Spinal cord (tissue), 10 donors: ENCODE results near the gene TCIRG1. TPM values are rescaled to one million over a fixed set of nuclear protein-coding genes. Genes with fewer than 3 reads are reported as not detected.
A peak's percentile ranks its signal among the peaks of the same experiment; 100 is the strongest.
"Not testable (repeated sequence)": the region's sequence is repeated elsewhere in the genome, so short reads cannot be mapped to it uniquely, and the experiment has no call there.

Source experiments
- DNase-seq, 6 donors: peaks; one replicate each; pipeline versions ENCODE4 v3.0.0 to v3.0.0-alpha.2; 2013 to 2015; ENCODE audit warnings: low spot score in 6 of 6, low read depth in 4 of 6
- H3K27ac ChIP-seq: one replicate; pipeline ENCODE4 v1.5.1; 2013; ENCODE audit warnings: low read depth, low read length, control low read depth
- H3K27me3 ChIP-seq: one replicate; pipeline ENCODE4 v1.6.1; 2013; ENCODE audit warnings: low read length; ENCODE audit not compliant: control insufficient read depth, insufficient read depth
- H3K36me3 ChIP-seq: one replicate; pipeline ENCODE4 v1.6.1; 2013; ENCODE audit warnings: low read length; ENCODE audit not compliant: control insufficient read depth, insufficient read depth
- H3K4me1 ChIP-seq: one replicate; pipeline ENCODE4 v1.6.1; 2013; ENCODE audit warnings: low read length; ENCODE audit not compliant: control insufficient read depth, insufficient read depth
- H3K4me3 ChIP-seq: one replicate; pipeline ENCODE4 v1.5.1; 2013; ENCODE audit warnings: low read depth, low read length, control low read depth
- H3K9me3 ChIP-seq: one replicate; pipeline ENCODE4 v1.6.1; 2013; ENCODE audit warnings: low read length; ENCODE audit not compliant: control insufficient read depth, insufficient read depth
- WGBS: methylation state at CpG from one replicate; pipeline ENCODE4 v1.1.5; 2013; ENCODE audit warnings: missing lambda C conversion rate; ENCODE audit not compliant: insufficient coverage; 5-methylcytosine and 5-hydroxymethylcytosine counted together
- long read RNA-seq, 4 donors: transcript quantifications; one replicate each; lab custom pipeline, GENCODE V29; 2026
- polyA plus RNA-seq, 2 donors: library from polyadenylated mRNA; unstranded; fragments of 120-200 nt; gene quantifications; one replicate each; pipeline ENCODE4 v1.2.1, GENCODE V29; 2013; ENCODE audit not compliant: insufficient read length in 2 of 2
- total RNA-seq, 2 donors: library from RNA; depleted of rRNA in 1 of 2; stranded (reverse); fragments of 120-200 nt in 1 of 2; fragments of >200 nt in 1 of 2; gene quantifications; one replicate each; pipeline versions ENCODE4 v1.2.3 to v1.2.4, GENCODE V29; 2013 to 2014
- donor health status: healthy.

TCIRG1 gene
- 10 to 100 TPM in 1 of 2 donors, 1 to 10 TPM in 1; 9.1 to 33.5 TPM for total RNA-seq
- polyA plus RNA-seq: 10 to 100 TPM; 15.3 to 19.9 TPM
- long read RNA-seq, donor 1, partial matches to known transcripts: 27 of 29 reads
- long read RNA-seq, donor 1, other reads (novel, unspliced or antisense): 0 of 29 reads
- long read RNA-seq, donor 2: 0 reads
- long read RNA-seq, donor 3, partial matches to known transcripts: 7 of 13 reads
- long read RNA-seq, donor 3, other reads (novel, unspliced or antisense): 6 of 13 reads
- long read RNA-seq, donor 4, partial matches to known transcripts: 0 of 10 reads
- long read RNA-seq, donor 4, other reads (novel, unspliced or antisense): 10 of 10 reads

GRCh38 chr11:68038718-68039525 lies at the start of gene TCIRG1:
TSS of gene TCIRG1 (plus strand) at chr11:68039025. CDS start at chr11:68041272, 2,247 bp downstream.
- Histone ChIP-seq H3K4me3 (peak within 1 kb of the TSS; percentile 39), H3K4me1 (peaks cover 34% of the 10 kb centered on the region)

GRCh38 chr11:67990546-67991346 lies 48.1 kb upstream of the TCIRG1 start:
- DNase-seq, H3K27ac ChIP-seq, H3K27me3 ChIP-seq, H3K4me3 ChIP-seq, H3K36me3 ChIP-seq, H3K9me3 ChIP-seq, H3K4me1 ChIP-seq: not testable (repeated sequence)
- 7% methylated on average over 32 of the region's 58 CpGs for WGBS

More at GRCh38 chr11:68038718-68039525, at the start of gene TCIRG1:
- Histone ChIP-seq H3K27ac (peak within 1 kb of the TSS; percentile 52), H3K36me3 (peaks cover 58% of the 10 kb centered on the region), H3K27me3 (peaks cover 11% of the 10 kb centered on the region), H3K9me3 (no peaks in the 10 kb centered on the region)
- 10% methylated on average over 48 of the region's 51 CpGs for WGBS
- peak in 1 of 6 donors; percentile 73 for DNase-seq

GRCh38 chr11:67991347-67992121 lies 47.3 kb upstream of the TCIRG1 start:
- not testable (repeated sequence) for H3K4me3 ChIP-seq, H3K36me3 ChIP-seq, DNase-seq, H3K9me3 ChIP-seq, H3K4me1 ChIP-seq, H3K27ac ChIP-seq, H3K27me3 ChIP-seq
- WGBS: 5% methylated on average over 39 of the region's 70 CpGs

- H3K36me3 ChIP-seq, H3K27me3 ChIP-seq, H3K4me1 ChIP-seq, H3K9me3 ChIP-seq, H3K4me3 ChIP-seq, H3K27ac ChIP-seq: not testable (repeated sequence)
- DNase-seq: peak in 1 of 6 donors; percentile 59
- WGBS: 24% methylated on average over 10 of the region's 12 CpGs
These were observed 45.0 kb upstream of the TCIRG1 start for GRCh38 chr11:67993821-67994220.

GRCh38 chr11:67994387-67994786 lies 44.4 kb upstream of the TCIRG1 start:
- 96% methylated on average over 5 of the region's 5 CpGs for WGBS
- H3K27me3 ChIP-seq: not testable (repeated sequence)

GRCh38 chr11:67995129-67995528 lies 43.7 kb upstream of the TCIRG1 start:
- 96% methylated on average over 3 of the region's 3 CpGs for WGBS
- not testable (repeated sequence) for H3K36me3 ChIP-seq

More at GRCh38 chr11:67994387-67994786, 44.4 kb upstream of the TCIRG1 start:
- not testable (repeated sequence) for H3K4me1 ChIP-seq, H3K4me3 ChIP-seq, H3K36me3 ChIP-seq, H3K27ac ChIP-seq, DNase-seq, H3K9me3 ChIP-seq

GRCh38 chr11:67995579-67995978 lies 43.2 kb upstream of the TCIRG1 start:
- H3K4me1 ChIP-seq, H3K4me3 ChIP-seq, H3K9me3 ChIP-seq, DNase-seq, H3K36me3 ChIP-seq, H3K27ac ChIP-seq, H3K27me3 ChIP-seq: not testable (repeated sequence)
- WGBS: 82% methylated on average over 3 of the region's 14 CpGs

More at GRCh38 chr11:67995129-67995528, 43.7 kb upstream of the TCIRG1 start:
- H3K9me3 ChIP-seq, H3K27me3 ChIP-seq, DNase-seq, H3K4me3 ChIP-seq, H3K4me1 ChIP-seq, H3K27ac ChIP-seq: not testable (repeated sequence)

- Histone ChIP-seq H3K36me3 (peaks cover 9% of the 10 kb centered on the region), H3K4me3 (no peak overlapping the region), H3K9me3 (no peaks in the 10 kb centered on the region), H3K27ac (no peak overlapping the region), H3K27me3 (peaks cover 5% of the 10 kb centered on the region), H3K4me1 (peaks cover 3% of the 10 kb centered on the region)
- no CpG with 5 or more reads among the region's 13 CpGs for WGBS
- DNase-seq: no peak
These were observed 42.8 kb upstream of the TCIRG1 start for GRCh38 chr11:67996051-67996450.
